Left lung (tissue), 10 donors: ENCODE results near the gene EHD1. TPM values are rescaled to one million over a fixed set of nuclear protein-coding genes. Genes with fewer than 3 reads are reported as not detected.

Experiments
- ATAC-seq: fragments of 200-7000 bp; cut with Tn5 transposase; one replicate; pipeline ENCODE4 v1.9.1; 2020; ENCODE audit warnings: moderate library complexity
- DNase-seq, 4 donors: peaks; one replicate each; pipeline ENCODE4 v3.0.0-alpha.2; 2013 to 2020
- H3K27ac ChIP-seq, 2 donors: fragments of 200-600 bp; sonication (generic) in 1 of 2; one replicate each; pipeline versions ENCODE4 v1.5.0 to v1.8.0; 2020 to 2021
- H3K27me3 ChIP-seq, 2 donors: fragments of 200-600 bp; sonication (generic) in 1 of 2; one replicate each; pipeline versions ENCODE4 v1.5.0 to v1.8.0; 2020 to 2021
- H3K36me3 ChIP-seq, 2 donors: fragments of 200-600 bp; sonication (generic) in 1 of 2; one replicate each; pipeline versions ENCODE4 v1.5.0 to v1.8.0; 2020 to 2021
- H3K4me1 ChIP-seq, 2 donors: fragments of 200-600 bp; one replicate each; pipeline ENCODE4 v1.8.0; 2021
- H3K4me3 ChIP-seq, 2 donors: fragments of 200-600 bp; sonication (generic) in 1 of 2; one replicate each; pipeline versions ENCODE4 v1.5.0 to v1.8.0; 2020 to 2021; ENCODE audit warnings: mild to moderate bottlenecking in 1 of 2
- H3K9me3 ChIP-seq, 2 donors: fragments of 200-600 bp; sonication (generic) in 1 of 2; one replicate each; pipeline versions ENCODE4 v1.5.0 to v1.8.0; 2020 to 2021
- intact Hi-C, 2 donors: fragments of 100-400 bp; cut with DNase I; formaldehyde crosslinking; loops; one replicate each; pipeline versions ENCODE4 v1.11.2 to v1.14.2; 2022
- polyA plus RNA-seq, 6 donors: library from polyadenylated mRNA; unstranded; fragments of 120-200 nt; gene quantifications; one replicate each; pipeline ENCODE4 v1.2.1, GENCODE V29; 2013; ENCODE audit not compliant: insufficient read length in 6 of 6
- total RNA-seq, 2 donors: library from RNA; stranded (reverse); fragmentation: NEBNext Ultra II Directional; extraction: Animal tissue kit (Norgen Biotek cat#: 25700); gene quantifications; one replicate each; pipeline ENCODE4 v1.2.1, GENCODE V29; 2021
- TF ChIP-seq, protein P1 (sequence below), 2 donors: fragments of 200-600 bp; sonication (generic) in 1 of 2; IDR thresholded peaks; one replicate each; pipeline versions ENCODE4 v1.5.0 to v1.8.0; 2021; ENCODE audit warnings: antibody characterized with exemption in 2 of 2
- donor health status: DM: no; HTN: yes; CAD: no.
- donor health status: DM: no; HTN: no; CAD: no.

EHD1 gene
- total and polyA plus RNA-seq, 8 donors, result 44.7 to 153 (median 55.4) TPM

DNA sequence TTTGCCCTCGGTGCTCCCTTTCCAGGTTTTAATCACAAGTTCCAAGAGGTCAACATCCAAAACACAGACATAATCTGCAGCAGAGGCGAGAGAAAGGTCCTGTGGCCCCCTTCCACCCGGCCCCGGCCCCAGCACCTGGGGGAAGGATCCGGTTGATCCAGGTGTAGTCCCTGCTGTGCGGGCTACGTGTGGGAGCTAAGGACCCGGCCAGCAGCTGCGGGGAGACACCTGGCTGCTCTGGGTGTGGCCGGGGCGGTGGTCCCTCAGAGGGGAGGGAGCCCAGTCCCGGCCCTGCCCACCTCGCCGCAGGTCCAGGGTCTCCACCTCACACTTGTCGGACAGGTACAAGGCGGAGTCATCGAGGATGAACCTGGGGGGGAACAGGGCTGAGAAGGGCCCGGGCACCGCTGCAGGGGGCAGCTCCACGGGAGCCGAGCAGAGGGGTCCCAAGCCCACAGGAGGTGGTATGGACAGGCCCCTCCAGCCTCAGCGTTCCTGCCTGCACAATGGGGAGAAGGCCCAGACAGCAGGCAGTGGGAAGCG, 24.9 kb upstream of the EHD1 start:
- DNase-seq, result no peak
- intact Hi-C loops, result no loop called here
- Histone ChIP-seq H3K27me3 (no peaks in the 10 kb centered on the region), H3K36me3 (peaks cover 0 to 100% of the 10 kb centered on the region in 2 donors), H3K4me1 (no peaks in the 10 kb centered on the region), H3K9me3 (no peaks in the 10 kb centered on the region), H3K4me3 (no peak overlapping the region), H3K27ac (no peak overlapping the region)
- no peak for ATAC-seq
- TF ChIP-seq, protein P1, sequence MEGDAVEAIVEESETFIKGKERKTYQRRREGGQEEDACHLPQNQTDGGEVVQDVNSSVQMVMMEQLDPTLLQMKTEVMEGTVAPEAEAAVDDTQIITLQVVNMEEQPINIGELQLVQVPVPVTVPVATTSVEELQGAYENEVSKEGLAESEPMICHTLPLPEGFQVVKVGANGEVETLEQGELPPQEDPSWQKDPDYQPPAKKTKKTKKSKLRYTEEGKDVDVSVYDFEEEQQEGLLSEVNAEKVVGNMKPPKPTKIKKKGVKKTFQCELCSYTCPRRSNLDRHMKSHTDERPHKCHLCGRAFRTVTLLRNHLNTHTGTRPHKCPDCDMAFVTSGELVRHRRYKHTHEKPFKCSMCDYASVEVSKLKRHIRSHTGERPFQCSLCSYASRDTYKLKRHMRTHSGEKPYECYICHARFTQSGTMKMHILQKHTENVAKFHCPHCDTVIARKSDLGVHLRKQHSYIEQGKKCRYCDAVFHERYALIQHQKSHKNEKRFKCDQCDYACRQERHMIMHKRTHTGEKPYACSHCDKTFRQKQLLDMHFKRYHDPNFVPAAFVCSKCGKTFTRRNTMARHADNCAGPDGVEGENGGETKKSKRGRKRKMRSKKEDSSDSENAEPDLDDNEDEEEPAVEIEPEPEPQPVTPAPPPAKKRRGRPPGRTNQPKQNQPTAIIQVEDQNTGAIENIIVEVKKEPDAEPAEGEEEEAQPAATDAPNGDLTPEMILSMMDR (IDR thresholded peaks at IDR 0.05), result no peak

DNA sequence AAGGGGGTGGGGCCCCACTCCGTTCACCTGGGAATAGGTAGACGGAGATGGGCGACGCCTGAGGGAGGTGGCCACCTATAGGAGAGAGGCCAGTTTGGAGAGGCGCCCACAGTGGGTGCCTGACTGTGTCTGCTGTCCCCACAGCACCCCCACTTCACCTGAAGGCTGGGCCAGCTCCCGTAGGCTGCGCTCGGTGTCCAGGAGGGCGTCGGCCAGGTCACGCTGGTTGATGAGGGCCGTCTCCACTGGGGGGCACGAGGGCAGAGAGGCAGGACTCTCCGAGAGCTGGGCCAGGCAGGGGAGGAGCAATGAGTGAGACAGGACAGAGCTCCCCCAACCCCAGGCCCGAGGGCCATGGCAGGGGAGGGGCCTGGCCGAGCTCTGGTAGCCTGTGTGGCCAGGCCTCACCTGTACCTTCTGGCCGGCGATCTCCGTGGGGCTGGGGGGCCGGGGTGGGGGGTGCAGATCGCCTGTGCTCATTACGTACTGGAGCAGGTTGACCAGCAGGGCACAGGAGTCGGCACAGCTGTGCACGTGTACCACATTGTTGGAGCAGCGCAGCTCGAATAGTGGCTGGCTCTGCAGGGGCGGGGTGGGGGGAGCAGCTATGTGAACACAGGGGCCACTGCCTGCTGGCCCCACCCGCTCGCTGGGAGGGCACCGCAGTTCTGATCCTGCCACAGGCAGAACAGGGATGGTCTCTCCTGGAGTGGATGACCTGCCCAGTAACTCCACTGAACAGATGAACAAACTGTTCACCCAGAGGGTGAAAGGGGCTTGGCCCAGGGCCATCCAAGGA, 23.9 kb upstream of the EHD1 start:
- H3K27me3 ChIP-seq, result no peaks in the 10 kb centered on the region
- intact Hi-C loops, result no loop called here
- H3K27ac ChIP-seq, result no peak overlapping the region
- H3K9me3 ChIP-seq, result no peaks in the 10 kb centered on the region
- H3K36me3 ChIP-seq, result peaks cover 0 to 100% of the 10 kb centered on the region in 2 donors
- no peak for ATAC-seq
- H3K4me3 ChIP-seq, result no peak overlapping the region
- TF ChIP-seq, protein P1 (IDR thresholded peaks at IDR 0.05), result no peak
- no peaks in the 10 kb centered on the region for H3K4me1 ChIP-seq
- DNase-seq, result no peak

DNA sequence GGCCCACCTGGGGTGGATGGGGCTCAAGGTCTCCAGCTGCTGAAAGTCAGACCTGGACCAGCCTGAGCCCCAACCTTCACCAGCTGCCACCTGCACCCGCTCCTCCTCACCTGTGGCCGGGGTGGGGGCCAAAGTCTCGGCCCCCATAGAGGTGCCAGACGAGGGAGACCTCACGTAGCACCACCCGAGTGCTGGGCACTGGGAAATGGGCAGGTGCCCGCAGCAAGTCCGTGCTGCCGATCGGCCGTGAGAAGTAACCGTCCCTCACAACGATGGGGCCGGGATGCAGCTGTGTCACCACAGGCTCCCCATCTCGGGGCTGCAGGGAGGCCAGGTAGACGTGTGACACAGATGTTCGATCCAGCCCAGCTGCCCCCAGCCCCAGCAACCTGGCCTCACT, 22.4 kb upstream of the EHD1 start:
- intact Hi-C loops, result no loop called here
- ATAC-seq (no peak), DNase-seq (no peak)
- H3K36me3 ChIP-seq, result peaks cover 0 to 100% of the 10 kb centered on the region in 2 donors
- H3K27me3 ChIP-seq, result no peaks in the 10 kb centered on the region
- no peak overlapping the region for H3K27ac ChIP-seq
- TF ChIP-seq, protein P1 (IDR thresholded peaks at IDR 0.05), result no peak
- no peaks in the 10 kb centered on the region for H3K9me3 ChIP-seq
- H3K4me3 ChIP-seq, result no peak overlapping the region
- H3K4me1 ChIP-seq, result no peaks in the 10 kb centered on the region

DNA sequence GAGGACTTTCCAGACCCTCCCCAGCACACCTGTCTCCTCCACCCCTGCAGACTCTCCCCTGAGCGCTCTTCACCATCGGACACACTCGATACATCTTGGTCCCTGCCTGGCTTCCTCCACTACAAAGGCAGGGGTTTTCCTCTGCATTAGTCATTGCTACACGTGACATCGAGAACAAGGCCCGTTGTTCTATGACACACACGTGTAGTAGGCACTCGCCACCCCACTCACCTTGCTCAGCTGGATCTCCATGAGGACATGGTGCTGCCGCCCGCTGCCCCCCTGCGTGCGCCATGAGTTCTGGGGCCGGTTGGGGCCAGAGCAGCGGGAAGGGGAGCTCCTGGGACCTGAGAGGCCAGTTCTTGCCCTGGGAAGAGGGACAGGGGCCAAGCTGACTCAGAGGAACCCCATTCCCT, 21.9 kb upstream of the EHD1 start:
- no peaks in the 10 kb centered on the region for H3K27me3 ChIP-seq
- H3K4me3 ChIP-seq, result no peak overlapping the region
- TF ChIP-seq, protein P1 (IDR thresholded peaks at IDR 0.05), result no peak
- H3K9me3 ChIP-seq, result no peaks in the 10 kb centered on the region
- ATAC-seq (no peak), DNase-seq (no peak)
- no peaks in the 10 kb centered on the region for H3K4me1 ChIP-seq
- H3K27ac ChIP-seq, result no peak overlapping the region
- intact Hi-C loops, result no loop called here
- peaks cover 0 to 98% of the 10 kb centered on the region in 2 donors for H3K36me3 ChIP-seq

DNA sequence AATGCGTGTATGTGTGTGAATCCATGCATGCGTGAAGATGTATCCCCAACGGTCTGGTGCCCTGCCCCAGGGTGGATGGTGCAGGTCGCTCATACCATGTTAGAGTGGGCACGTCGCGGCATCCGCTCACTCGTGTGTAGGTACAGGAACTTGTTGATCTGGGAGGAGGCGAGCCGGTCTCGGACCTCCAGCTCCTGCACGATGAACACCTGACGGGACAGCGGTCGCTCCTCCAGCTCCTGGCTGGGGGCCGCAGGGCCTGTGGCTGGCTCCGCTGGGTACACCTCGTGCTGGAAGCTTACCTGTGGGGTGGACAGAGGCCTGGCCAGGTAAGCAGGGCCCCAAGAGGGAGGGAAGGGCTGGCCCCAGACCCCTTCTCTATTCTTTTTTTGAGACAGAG, 20.1 kb upstream of the EHD1 start:
- Histone ChIP-seq H3K36me3 (peaks cover 0 to 88% of the 10 kb centered on the region in 2 donors), H3K4me1 (peaks cover 0 to 12% of the 10 kb centered on the region in 2 donors), H3K27ac (no peak overlapping the region), H3K27me3 (no peaks in the 10 kb centered on the region), H3K9me3 (no peaks in the 10 kb centered on the region), H3K4me3 (no peak overlapping the region)
- TF ChIP-seq, protein P1 (IDR thresholded peaks at IDR 0.05), result no peak
- ATAC-seq (no peak), DNase-seq (no peak)
- intact Hi-C loops, result loop anchor here in 1 of 2 donors (10.0 kb wide), 1 partner anchor 54 kb away; the partner anchor contains the start of gene CDC42BPG
